ENCODE data around the gene OR7G1.

- TF ChIP-seq RFX5 (IDR thresholded peaks at IDR 0.05; ENCODE audit: borderline replicate concordance, low read depth, low read length) (no peak), CTCF (IDR thresholded peaks at IDR 0.05; ENCODE audit: control extremely low read depth in 1 of 3, insufficient read depth in 1 of 3, low read depth in 1 of 3, low read length in 3 of 3) (no peak), POLR2A (IDR thresholded peaks at IDR 0.05; ENCODE audit: control extremely low read depth in 1 of 2, low read depth in 2 of 2, low read length in 2 of 2) (no peak), SIN3A (conservative IDR thresholded peaks at IDR 0.05 in 1 of 2, IDR thresholded peaks at IDR 0.05 in 1 of 2; ENCODE audit: low read depth in 1 of 2, low read length in 2 of 2) (no peak), POLR2AphosphoS5 (IDR thresholded peaks at IDR 0.05; ENCODE audit: low read depth, low read length) (no peak), YY1 (IDR thresholded peaks at IDR 0.05; ENCODE audit: low read depth, low read length) (no peak), MAX (IDR thresholded peaks at IDR 0.05) (no peak)
These were observed 40.3 kb downstream of the OR7G1 start for GRCh38 chr19:9075064-9075949.

Measured in H1 (cell line).